Measurements from ENCODE around the gene CD248.

- TF ChIP-seq POLR2A (IDR thresholded peaks at IDR 0.05) (no peak), CTCF (IDR thresholded peaks at IDR 0.05) (no peak)
Measured at GRCh38 chr11:66291303-66291705, 25.5 kb downstream of the CD248 start.

All from stomach (tissue), 4 donors.